Inflammatory macrophage treated with lipopolysaccharide for 4 hours (primary cell): ENCODE data around the gene SYNJ2BP.
"Not testable (repeated sequence)": the region's sequence is repeated elsewhere in the genome, so short reads cannot be mapped to it uniquely, and the experiment has no call there.

Experiments
- DNase-seq: peaks from one replicate; pipeline ENCODE4 v3.0.0-alpha.2; 2020

SYNJ2BP gene

GRCh38 chr14:70416725-70417349, at the start of gene SYNJ2BP:
SYNJ2BP (minus strand) TSS chr14:70417090; CDS start chr14:70416963, 127 bp downstream.
- peak; percentile 57 for DNase-seq

GRCh38 chr14:70454731-70455130, 37.8 kb upstream of the SYNJ2BP start:
- peak; percentile 7 for DNase-seq

- DNase-seq, result no peak
Observed at GRCh38 chr14:70451874-70452273, 35.0 kb upstream of the SYNJ2BP start, which contains the start of gene ADAM21. ADAM21 (plus strand) TSS chr14:70452174; CDS start chr14:70457500, 5,326 bp downstream.

- DNase-seq, result no peak
Observed at GRCh38 chr14:70448633-70449340, 31.9 kb upstream of the SYNJ2BP start.

GRCh38 chr14:70442750-70443149, 25.9 kb upstream of the SYNJ2BP start:
- no peak for DNase-seq

- DNase-seq, result no peak
Observed at GRCh38 chr14:70441641-70442040, 24.8 kb upstream of the SYNJ2BP start.

GRCh38 chr14:70436867-70437266, 20.0 kb upstream of the SYNJ2BP start:
- DNase-seq, result no peak

GRCh38 chr14:70426555-70426954, 9.7 kb upstream of the SYNJ2BP start:
- DNase-seq, result not testable (repeated sequence)

- no peak for DNase-seq
Observed at GRCh38 chr14:70425354-70425753, 8.5 kb upstream of the SYNJ2BP start.

GRCh38 chr14:70422538-70422937, 5.6 kb upstream of the SYNJ2BP start:
- DNase-seq, result no peak

- DNase-seq, result not testable (repeated sequence)
Observed at GRCh38 chr14:70419270-70419931, 2.5 kb upstream of the SYNJ2BP start.

- no peak for DNase-seq
Observed at GRCh38 chr14:70416338-70416724, 559 bp downstream of the SYNJ2BP start.

- no peak for DNase-seq
Observed at GRCh38 chr14:70415788-70416187, 1.1 kb downstream of the SYNJ2BP start.

GRCh38 chr14:70407621-70408020, 9.3 kb downstream of the SYNJ2BP start:
- DNase-seq, result no peak

GRCh38 chr14:70406216-70406615, 10.7 kb downstream of the SYNJ2BP start:
- not testable (repeated sequence) for DNase-seq

- DNase-seq, result not testable (repeated sequence)
Observed at GRCh38 chr14:70403335-70403734, 13.6 kb downstream of the SYNJ2BP start.

GRCh38 chr14:70401643-70402042, 15.2 kb downstream of the SYNJ2BP start:
- DNase-seq, result no peak

- no peak for DNase-seq
Observed at GRCh38 chr14:70398706-70399431, 18.0 kb downstream of the SYNJ2BP start.

GRCh38 chr14:70398280-70398679, 18.6 kb downstream of the SYNJ2BP start:
- no peak for DNase-seq

- DNase-seq, result no peak
Observed at GRCh38 chr14:70397746-70398145, 19.1 kb downstream of the SYNJ2BP start.

- DNase-seq, result no peak
Observed at GRCh38 chr14:70394674-70395306, 22.1 kb downstream of the SYNJ2BP start.

- no peak for DNase-seq
Observed at GRCh38 chr14:70392676-70393075, 24.2 kb downstream of the SYNJ2BP start.
